ENCODE data around the gene SAMD1. TPM values are rescaled to one million over a fixed set of nuclear protein-coding genes. Genes with fewer than 3 reads are reported as not detected.

Gene SAMD1
- total and polyA plus RNA-seq, 9 of the 15 experiments (the other 6 are each of a cell fraction or from before 2014, with no cell fraction given): 2.9 to 96.0 (median 43.5) TPM

GRCh38 chr19:14078411-14078810 is 12.1 kb downstream of the SAMD1 start (continued):
- TF ChIP-seq E2F8 (IDR thresholded peaks at IDR 0.05; ENCODE audit: low read depth, partially characterized antibody) (no peak), ZNF280A (IDR thresholded peaks at IDR 0.05; ENCODE audit: low read depth, partially characterized antibody) (no peak), BHLHE40 (IDR thresholded peaks at IDR 0.05; ENCODE audit: low read length) (no peak), ELF2 (CRISPR knock-in tag; IDR thresholded peaks at IDR 0.05) (no peak)
